GM18505 (cell line): ENCODE results near the gene PTAFR.
A peak's percentile ranks its signal among the peaks of the same experiment; 100 is the strongest.
"Not testable (repeated sequence)": the region's sequence is repeated elsewhere in the genome, so short reads cannot be mapped to it uniquely, and the experiment has no call there.

Source experiments
- ATAC-seq: cut with Tn5 transposase; IDR thresholded peaks from one replicate; pipeline ENCODE4 v1.9.1; 2021; ENCODE audit not compliant: unreplicated experiment
- POLR2A ChIP-seq: IDR thresholded peaks from 4 replicates; pipeline ENCODE4 v1.6.1; 2011; ENCODE audit warnings: borderline replicate concordance; ENCODE audit not compliant: insufficient read depth, insufficient read length; ENCODE audit errors: extremely low read depth

Gene PTAFR

GRCh38 chr1:28147264-28148094 lies 29.0 kb downstream of the PTAFR start:
- TF ChIP-seq POLR2A: peak; percentile 10
- ATAC-seq: peak; percentile 20

GRCh38 chr1:28145728-28146127 lies 30.8 kb downstream of the PTAFR start:
- ATAC-seq: no peak
- no peak for TF ChIP-seq POLR2A

DNA sequence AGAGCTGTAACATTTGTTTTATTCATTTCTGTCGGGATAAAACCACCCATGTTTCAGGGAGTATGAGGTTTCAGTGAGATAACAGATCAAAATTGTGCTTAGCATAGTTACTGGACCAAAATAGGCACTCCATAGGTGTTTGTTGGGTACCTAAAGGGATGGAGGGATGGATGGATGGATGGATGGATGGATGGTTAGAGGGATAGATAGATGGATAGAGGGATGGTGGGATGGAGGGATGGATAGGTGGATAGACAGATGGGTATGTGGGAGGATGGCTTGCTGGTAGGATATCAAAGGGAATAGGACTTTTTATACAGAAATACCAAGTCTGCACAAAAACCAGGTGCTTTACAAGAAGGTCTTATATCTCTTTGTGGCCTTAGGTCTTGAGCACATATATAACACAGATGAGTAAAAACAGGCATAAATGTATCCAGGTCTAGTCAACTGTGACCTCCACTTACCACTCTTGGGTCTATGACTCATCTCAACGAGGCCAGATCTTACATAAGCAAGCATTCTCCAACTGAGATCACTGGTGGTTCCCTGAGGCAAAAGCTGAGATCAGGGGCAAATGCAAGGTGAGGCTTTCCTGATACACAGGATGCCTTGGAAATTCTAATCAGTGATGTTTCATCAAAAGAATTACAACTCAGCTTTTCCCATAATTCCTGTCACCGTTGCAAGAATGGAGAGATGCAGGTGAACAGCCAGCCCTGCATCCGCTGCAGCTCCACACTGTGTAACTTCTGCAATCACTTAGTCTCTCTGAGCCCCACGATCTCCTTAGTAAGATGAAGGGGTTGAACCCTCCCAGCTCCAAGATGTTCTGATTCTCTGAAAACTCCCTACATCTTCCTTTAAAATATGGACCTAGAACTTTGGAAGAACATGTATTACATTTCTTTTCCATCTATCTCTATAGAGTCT lies 32.0 kb downstream of the PTAFR start:
- ATAC-seq: peak; percentile 62
- TF ChIP-seq POLR2A: no peak

- no peak for ATAC-seq
- no peak for TF ChIP-seq POLR2A
Observed at GRCh38 chr1:28143496-28144202, 32.8 kb downstream of the PTAFR start.

DNA sequence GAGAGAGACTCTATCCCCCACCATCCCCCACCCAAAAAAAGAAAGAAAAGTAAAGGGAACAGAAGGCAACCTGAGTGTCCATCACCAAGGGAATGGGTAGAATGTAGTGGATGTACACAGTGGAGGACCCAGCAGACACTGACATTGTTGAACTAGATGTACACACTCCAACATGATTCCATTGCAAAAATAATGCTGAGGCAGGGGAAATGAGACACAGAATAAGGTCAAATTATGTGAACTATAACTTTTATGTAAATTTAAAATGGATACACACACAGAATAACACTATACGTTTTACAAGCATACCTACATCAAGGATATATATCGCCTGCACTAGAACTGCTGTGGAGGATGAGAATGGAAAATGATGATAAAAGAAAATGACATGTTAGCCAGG lies 34.8 kb downstream of the PTAFR start:
- ATAC-seq: no peak
- no peak for TF ChIP-seq POLR2A

GRCh38 chr1:28139866-28140265 lies 36.6 kb downstream of the PTAFR start:
- ATAC-seq: not testable (repeated sequence)

- ATAC-seq: no peak
- no peak for TF ChIP-seq POLR2A
Observed at GRCh38 chr1:28139025-28139712, 37.3 kb downstream of the PTAFR start.

- no peak for ATAC-seq
- TF ChIP-seq POLR2A: no peak
Observed at GRCh38 chr1:28136922-28137613, 39.4 kb downstream of the PTAFR start.

DNA sequence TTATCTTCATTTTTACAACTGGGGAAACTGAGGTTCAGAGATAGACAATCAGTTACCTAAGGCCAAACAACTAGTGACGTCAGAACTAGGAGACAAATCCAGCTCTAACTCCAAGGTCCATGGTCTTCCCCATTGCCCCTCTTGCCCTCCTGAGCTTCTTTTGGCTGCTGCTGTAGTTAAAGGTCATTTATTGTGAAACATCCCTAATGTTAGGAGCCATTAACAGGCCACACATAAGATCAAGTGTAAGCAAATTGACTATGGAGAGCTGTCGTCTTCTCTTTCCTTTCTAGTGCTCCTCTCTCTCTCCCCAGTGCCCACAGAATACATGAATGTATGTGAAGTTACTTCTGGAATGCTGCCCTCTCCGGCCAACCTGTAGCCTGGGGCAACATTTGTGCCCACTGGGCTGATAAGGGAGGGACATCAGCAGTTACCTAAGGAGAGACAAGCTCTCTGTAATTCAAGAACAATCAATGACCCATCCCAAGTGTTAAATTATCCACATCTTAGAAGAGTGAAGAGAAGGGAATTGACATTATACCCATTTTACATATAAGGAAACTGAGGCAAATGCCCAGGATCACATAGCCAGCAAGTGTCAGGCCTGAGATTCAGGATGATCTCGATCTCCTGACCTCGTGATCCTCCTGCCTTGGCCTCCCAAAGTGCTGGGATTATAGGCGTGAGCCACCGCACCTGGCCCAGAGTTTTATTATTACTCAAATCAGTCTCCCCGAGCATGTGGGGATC lies 40.1 kb downstream of the PTAFR start:
- no peak for TF ChIP-seq POLR2A
- no peak for ATAC-seq

- no peak for ATAC-seq
- no peak for TF ChIP-seq POLR2A
Observed at GRCh38 chr1:28135371-28136168, 40.9 kb downstream of the PTAFR start.

DNA sequence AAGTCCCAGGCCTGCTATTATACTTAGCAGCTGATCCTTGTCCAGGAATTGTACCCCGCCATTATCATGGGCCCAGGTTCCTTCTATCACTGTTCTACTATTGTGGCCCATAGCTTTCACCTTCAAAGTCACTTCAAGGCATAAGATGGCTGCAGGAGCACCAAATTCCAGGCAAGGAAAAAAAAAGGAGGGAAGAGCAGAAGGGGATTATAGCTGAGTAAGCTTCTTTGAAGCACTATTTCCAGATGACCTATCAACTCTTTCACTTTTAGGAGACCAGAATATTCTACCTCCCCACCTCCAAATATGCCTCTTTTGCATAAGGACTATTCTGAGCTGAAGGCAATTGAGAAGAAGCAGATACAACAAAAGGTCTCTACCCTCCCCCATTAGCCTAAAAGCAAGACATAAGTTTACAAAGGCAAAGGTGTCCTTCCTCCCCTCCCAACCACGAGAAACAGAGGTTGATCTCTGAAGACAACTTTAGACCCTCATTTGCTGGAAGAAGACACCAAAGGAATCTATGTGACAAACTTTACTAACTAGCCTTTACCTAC lies 41.8 kb downstream of the PTAFR start:
- no peak for TF ChIP-seq POLR2A
- no peak for ATAC-seq
